ENCODE data around the gene PCNX2. TPM values are rescaled to one million over a fixed set of nuclear protein-coding genes. Genes with fewer than 3 reads are reported as not detected.

Gene PCNX2
- total and polyA plus RNA-seq, 2 of the 8 experiments (the other 6 are each of a cell fraction or from before 2014, with no cell fraction given), result 46.1 to 57.6 TPM

DNA sequence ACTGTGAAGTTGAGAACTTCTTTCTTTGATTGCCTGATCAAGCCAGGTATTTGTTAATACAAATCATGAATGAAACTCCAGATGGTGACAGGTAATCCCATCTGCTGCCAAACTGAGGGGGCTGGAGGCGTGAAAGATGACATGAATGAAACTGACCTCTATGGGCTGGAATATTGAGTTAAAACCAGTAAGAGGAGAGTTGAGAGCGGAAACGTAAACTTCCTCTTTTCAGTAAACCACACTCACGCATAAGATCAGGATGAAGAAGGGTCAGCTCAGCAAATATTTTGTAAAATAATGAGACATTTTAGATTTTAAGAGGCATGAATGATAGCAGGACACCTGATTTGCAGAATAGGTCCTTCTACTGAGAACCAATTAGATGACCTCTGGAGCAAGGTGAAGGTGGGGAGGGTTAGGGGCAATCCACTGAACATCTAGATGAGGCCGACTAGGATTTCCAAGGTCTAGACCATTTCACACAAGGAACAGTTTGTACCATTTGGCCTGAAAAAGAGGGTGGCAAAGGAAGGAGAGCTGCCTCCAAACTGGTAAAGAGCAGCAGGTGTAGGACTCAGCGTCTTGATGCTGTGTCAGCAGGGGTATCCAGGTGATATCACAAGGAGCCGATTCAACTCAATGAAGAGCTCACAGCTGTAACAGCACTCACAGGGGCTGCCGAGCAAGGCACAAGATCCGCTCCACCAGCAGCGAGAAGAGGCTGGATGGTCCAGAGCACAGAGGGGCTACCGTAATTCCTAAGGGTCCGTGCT is 212.6 kb downstream of the PCNX2 start:
- FAIRE-seq (no peak), DNase-seq (ENCODE audit: low read depth in 1 of 2, low spot score in 2 of 2) (no peak)
- Histone ChIP-seq H3K56ac (replicated peaks; ENCODE audit: insufficient read length, low read depth, low read length) (no peak overlapping the region), H3K4me1 (replicated peaks in 1 of 4; ENCODE audit: control insufficient read depth in 3 of 4, insufficient read depth in 4 of 4, low read length in 3 of 4) (peaks cover 0 to 4% (median 0%) of the 10 kb centered on the region in 4 experiments; a peak in 2 of 7 replicates), H3K4me3 (ENCODE audit: extremely low read depth in 1 of 4, insufficient read depth in 2 of 4, low read depth in 3 of 4, low read length in 4 of 4) (no peak overlapping the region), H2BK120ac (replicated peaks; ENCODE audit: low read depth, low read length) (no peak overlapping the region), H3K27me3 (replicated peaks in 1 of 4; ENCODE audit: control insufficient read depth in 3 of 4, extremely low read depth in 1 of 4, insufficient read depth in 3 of 4, low read length in 3 of 4) (no peaks in the 10 kb centered on the region), H2AFZ (ENCODE audit: low read length) (no peak overlapping the region), H3K9me3 (ENCODE audit: insufficient read depth in 2 of 2, low read depth in 1 of 2, low read length in 1 of 2) (no peaks in the 10 kb centered on the region), H3K23me2 (ENCODE audit: low read depth, low read length) (no peaks in the 10 kb centered on the region), H2BK12ac (ENCODE audit: low read depth, low read length) (no peak overlapping the region), H4K20me1 (replicated peaks in 1 of 2; ENCODE audit: control insufficient read depth in 1 of 2, insufficient read depth in 2 of 2, low read length in 2 of 2) (no peaks in the 10 kb centered on the region), H2AK5ac (ENCODE audit: low read depth, low read length) (no peak overlapping the region), H4K91ac (replicated peaks; ENCODE audit: insufficient read length, low read length) (no peak overlapping the region), H3K14ac (ENCODE audit: insufficient read length) (no peak overlapping the region), H4K5ac (ENCODE audit: insufficient read length, low read depth, low read length) (no peak overlapping the region), H3K9ac (replicated peaks in 1 of 4; ENCODE audit: extremely low read depth in 1 of 4, low read depth in 3 of 4, low read length in 3 of 4) (no peak overlapping the region), H2BK5ac (ENCODE audit: low read depth, low read length) (no peak overlapping the region), H3K79me2 (ENCODE audit: control insufficient read depth in 1 of 2, insufficient read depth in 2 of 2, low read length in 2 of 2) (no peaks in the 10 kb centered on the region), H3K27ac (ENCODE audit: low read depth, low read length) (no peak overlapping the region), H2BK15ac (ENCODE audit: low read length) (no peak overlapping the region), H3K4ac (replicated peaks; ENCODE audit: insufficient read length, low read depth, low read length) (no peak overlapping the region), H4K8ac (ENCODE audit: extremely low read depth, insufficient read depth, low read length) (no peak overlapping the region), H3K23ac (ENCODE audit: insufficient read length) (no peak overlapping the region), H3K79me1 (ENCODE audit: low read depth, low read length) (no peaks in the 10 kb centered on the region; the same call in 1 of the 2 replicates), H2BK20ac (ENCODE audit: low read length) (no peak overlapping the region), H3K4me2 (ENCODE audit: insufficient read depth in 1 of 2, low read depth in 2 of 2, low read length in 2 of 2) (no peak overlapping the region), H3K18ac (ENCODE audit: extremely low read depth, low read length) (no peak overlapping the region), H3K36me3 (ENCODE audit: control insufficient read depth in 2 of 4, insufficient read depth in 4 of 4, low read length in 3 of 4) (peaks cover 0 to 6% (median 0%) of the 10 kb centered on the region in 4 experiments; a peak in 3 of 8 replicates)
- CTCF ChIA-PET (ENCODE audit: partially characterized antibody), result interaction anchor here (0.6 to 1.4 kb wide), 5 partner anchors 8 to 203 kb away, joined by 3 to 5 read pairs (median 3); no protein-coding TSS in a partner anchor
- 92% methylated on average over 12 of the region's 12 CpGs; no CpG with 5 or more reads in 1 of the 2 experiments for WGBS, 2 experiments (ENCODE audit: extremely low coverage in 1 of 2, insufficient coverage in 1 of 2, insufficient read length in 1 of 2, insufficient replicate concordance in 2 of 2, low coverage in 1 of 2, low lambda C conversion rate in 2 of 2, missing lambda C conversion rate in 1 of 2)
- POLR2A ChIA-PET (ENCODE audit: partially characterized antibody), result interaction anchor here (1.5 kb wide), 1 partner anchor 9 kb away, joined by 3 read pairs; no protein-coding TSS in a partner anchor
- no peak for TF ChIP-seq YY1 (IDR thresholded peaks at IDR 0.05; ENCODE audit: low read depth, low read length)
- no peak for TF ChIP-seq CBX5 (IDR thresholded peaks at IDR 0.05; ENCODE audit: low read depth, low read length)
- TF ChIP-seq EGR1 (IDR thresholded peaks at IDR 0.05; ENCODE audit: borderline replicate concordance, low read depth, low read length), result no peak
- TF ChIP-seq CTBP2 (IDR thresholded peaks at IDR 0.05; ENCODE audit: borderline replicate concordance, insufficient read depth, insufficient read length, low read length), result no peak
- no peak for TF ChIP-seq SP2 (IDR thresholded peaks at IDR 0.05; ENCODE audit: low read length)
- no peak for TF ChIP-seq SIX5 (IDR thresholded peaks at IDR 0.05; ENCODE audit: low read depth, low read length)
- TF ChIP-seq, protein P1, sequence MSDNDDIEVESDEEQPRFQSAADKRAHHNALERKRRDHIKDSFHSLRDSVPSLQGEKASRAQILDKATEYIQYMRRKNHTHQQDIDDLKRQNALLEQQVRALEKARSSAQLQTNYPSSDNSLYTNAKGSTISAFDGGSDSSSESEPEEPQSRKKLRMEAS (IDR thresholded peaks at IDR 0.05), result no peak
- no peak for TF ChIP-seq BCL11A (IDR thresholded peaks at IDR 0.05; ENCODE audit: low read depth in 2 of 2, low read length in 2 of 2)
- TF ChIP-seq TCF12 (IDR thresholded peaks at IDR 0.05; ENCODE audit: low read depth, low read length), result no peak
- no peak for TF ChIP-seq KDM4A (IDR thresholded peaks at IDR 0.05; ENCODE audit: low read depth, low read length, severe bottlenecking)
- no peak for TF ChIP-seq PHF8 (conservative IDR thresholded peaks at IDR 0.05; ENCODE audit: low read depth, low read length)
- no peak for TF ChIP-seq GTF2F1 (IDR thresholded peaks at IDR 0.05; ENCODE audit: borderline replicate concordance, low read depth, low read length)
